ENCODE data around the gene STXBP6.

GRCh38 chr14:24859559-24859958 lies 190.4 kb downstream of the STXBP6 start:
- TF ChIP-seq CTCF (IDR thresholded peaks at IDR 0.05; ENCODE audit: insufficient read depth, low read length): no peak
- no peak for TF ChIP-seq POLR2AphosphoS5 (IDR thresholded peaks at IDR 0.05; ENCODE audit: low read depth)
- no peak for TF ChIP-seq SPI1 (IDR thresholded peaks at IDR 0.05; ENCODE audit: borderline replicate concordance, low read depth)
